HG02610 (cell line): ENCODE measurements around the gene TRIP4.
"Not testable (repeated sequence)": the region's sequence is repeated elsewhere in the genome, so short reads cannot be mapped to it uniquely, and the experiment has no call there.

Experiments
- ATAC-seq: cut with Tn5 transposase; IDR thresholded peaks from one replicate; pipeline ENCODE4 v1.9.1; 2021; ENCODE audit warnings: mild to moderate bottlenecking, moderate library complexity; ENCODE audit not compliant: unreplicated experiment

The TRIP4 gene

GRCh38 chr15:64387562-64388168, at the start of gene TRIP4:
Gene TRIP4, plus strand, starts transcription at chr15:64387836. Its CDS starts 28 bp downstream, at chr15:64387864.
- ATAC-seq: peak; percentile 98

GRCh38 chr15:64340355-64340754, 47.3 kb upstream of the TRIP4 start:
- ATAC-seq: no peak

GRCh38 chr15:64341961-64342360, 45.7 kb upstream of the TRIP4 start:
- ATAC-seq: no peak

GRCh38 chr15:64343222-64343621, 44.4 kb upstream of the TRIP4 start:
- ATAC-seq: no peak

GRCh38 chr15:64343841-64344240, 43.8 kb upstream of the TRIP4 start:
- no peak for ATAC-seq

GRCh38 chr15:64344651-64345294, 42.9 kb upstream of the TRIP4 start:
- ATAC-seq: no peak

- not testable (repeated sequence) for ATAC-seq
Observed at GRCh38 chr15:64346242-64346641, 41.4 kb upstream of the TRIP4 start.

- ATAC-seq: no peak
Observed at GRCh38 chr15:64348455-64348854, 39.2 kb upstream of the TRIP4 start.

GRCh38 chr15:64349375-64349774, 38.3 kb upstream of the TRIP4 start:
- ATAC-seq: no peak

- ATAC-seq: no peak
Observed at GRCh38 chr15:64351265-64351664, 36.4 kb upstream of the TRIP4 start.

- ATAC-seq: no peak
Observed at GRCh38 chr15:64354688-64355344, 32.8 kb upstream of the TRIP4 start.

GRCh38 chr15:64355348-64355943, 32.2 kb upstream of the TRIP4 start:
- peak; percentile 14 for ATAC-seq

GRCh38 chr15:64355944-64356709, 31.5 kb upstream of the TRIP4 start, which contains the start of gene CSNK1G1:
Gene CSNK1G1, minus strand, starts transcription at chr15:64356173. Its CDS starts 55,674 bp downstream, at chr15:64300499.
- peak; percentile 98 for ATAC-seq

GRCh38 chr15:64356710-64357040, 31.0 kb upstream of the TRIP4 start:
- ATAC-seq: no peak

- no peak for ATAC-seq
Observed at GRCh38 chr15:64361259-64361658, 26.4 kb upstream of the TRIP4 start.

GRCh38 chr15:64369078-64369607, 18.5 kb upstream of the TRIP4 start:
- ATAC-seq: no peak

GRCh38 chr15:64371383-64371782, 16.3 kb upstream of the TRIP4 start:
- not testable (repeated sequence) for ATAC-seq

- no peak for ATAC-seq
Observed at GRCh38 chr15:64373360-64373759, 14.3 kb upstream of the TRIP4 start.

- no peak for ATAC-seq
Observed at GRCh38 chr15:64379216-64379960, 8.2 kb upstream of the TRIP4 start.
